Panc1 (cell line): ENCODE results near the gene DPM1. TPM values are rescaled to one million over a fixed set of nuclear protein-coding genes. Genes with fewer than 3 reads are reported as not detected.

Source experiments
- ATAC-seq: fragments of 200-7000 bp; cut with Tn5 transposase; 2 replicates; pipeline ENCODE4 v1.9.1; 2020; ENCODE audit warnings: mild to moderate bottlenecking, moderate library complexity
- BruUV-seq: library from RNA; stranded (reverse); fragments of 400-500 nt; replicated peaks from 2 replicates; lab custom pipeline; 2021; lab: Mats Ljungman, UMichigan
- CTCF ChIA-PET: fragments of 300-600 bp; sonication (Branson Sonifier 250); formaldehyde crosslinking; loops from one replicate; lab custom pipeline; 2022; ENCODE audit warnings: antibody characterized with exemption; lab: Charles Lee
- POLR2A ChIA-PET: fragments of 300-600 bp; sonication (Branson Sonifier 250); formaldehyde crosslinking; loops from one replicate; lab custom pipeline; 2022; ENCODE audit warnings: antibody characterized with exemption; lab: Charles Lee
- DNase-seq: peaks from one replicate; pipeline ENCODE4 v3.0.0-alpha.2; 2010; ENCODE audit warnings: low read depth, low spot score
- H3K27ac ChIP-seq: 2 replicates; pipeline ENCODE4 v1.5.1; 2011; ENCODE audit warnings: mild to moderate bottlenecking, low read length, inconsistent platforms
- H3K27me3 ChIP-seq: fragments of 200-500 bp; sonication (Bioruptor generic); 2 replicates; pipeline ENCODE4 v1.6.0; 2014; ENCODE audit warnings: low read length, inconsistent platforms; ENCODE audit not compliant: control insufficient read depth, insufficient read depth
- H3K36me3 ChIP-seq: fragments of 200-500 bp; sonication (Bioruptor generic); 2 replicates; pipeline ENCODE4 v1.5.1; 2014; ENCODE audit warnings: inconsistent platforms, mild to moderate bottlenecking, low read length, moderate library complexity; ENCODE audit not compliant: control insufficient read depth, insufficient read depth
- H3K4me1 ChIP-seq: 2 replicates; pipeline ENCODE4 v1.5.1; 2011; ENCODE audit warnings: inconsistent platforms, mild to moderate bottlenecking, low read length, moderate library complexity; ENCODE audit not compliant: control insufficient read depth, insufficient read depth
- H3K4me3 ChIP-seq, 2 experiments: 2 replicates each; pipeline ENCODE4 v1.5.1; 2011 to 2012; ENCODE audit warnings: low read depth in 2 of 2, low read length in 2 of 2, mild to moderate bottlenecking in 2 of 2, inconsistent platforms in 1 of 2, moderate library complexity in 1 of 2
- H3K9me3 ChIP-seq: fragments of 200-500 bp; sonication (Bioruptor generic); 2 replicates; pipeline ENCODE4 v1.5.1; 2014; ENCODE audit warnings: low read depth, mild to moderate bottlenecking, inconsistent platforms, low read length, moderate library complexity; ENCODE audit not compliant: control insufficient read depth, insufficient read depth
- CTCF ChIP-seq: fragments of 450-650 bp; IDR thresholded peaks from 2 replicates; pipeline ENCODE4 v1.5.1; 2017; ENCODE audit warnings: mild to moderate bottlenecking
- POLR2AphosphoS5 ChIP-seq: IDR thresholded peaks from 2 replicates; pipeline ENCODE4 v1.6.1; 2012; ENCODE audit warnings: mild to moderate bottlenecking, low read depth, low read length, moderate library complexity
- SIN3A ChIP-seq: IDR thresholded peaks from 2 replicates; pipeline ENCODE4 v1.6.1; 2012; ENCODE audit warnings: low read depth, mild to moderate bottlenecking, low read length, moderate library complexity, borderline replicate concordance; ENCODE audit not compliant: insufficient read depth
- TCF7L2 ChIP-seq: IDR thresholded peaks from 2 replicates; pipeline ENCODE4 v1.6.1; 2011; ENCODE audit warnings: mild to moderate bottlenecking, low read depth, low read length, inconsistent platforms
- in situ Hi-C: cut with HindIII; loops from 2 replicates; pipeline ENCODE4 v1.10.0; 2016; ENCODE audit warnings: low sequenced_read_pairs, low pct_unique_long_range_greater_than_20kb
- intact Hi-C: fragments of 100-400 bp; cut with micrococcal nuclease; formaldehyde crosslinking; loops from one replicate; pipeline ENCODE4 v1.10.0; 2022; ENCODE audit not compliant: unreplicated experiment
- total RNA-seq: library from RNA; stranded (reverse); gene quantifications from one replicate; pipeline ENCODE4 v1.2.1, GENCODE V29; 2021; ENCODE audit not compliant: unreplicated experiment
- TF ChIP-seq, protein P1 (sequence below), 2 experiments: IDR thresholded peaks; 2 replicates each; pipeline ENCODE4 v1.6.1; 2011 to 2012; ENCODE audit warnings: low read depth in 2 of 2, control low read depth in 1 of 2, low read length in 1 of 2, mild to moderate bottlenecking in 1 of 2, moderate library complexity in 1 of 2; ENCODE audit not compliant: insufficient read depth in 1 of 2

DPM1 gene
- total RNA-seq, 1 experiment from 2014 or later, result 50.2 TPM

DNA sequence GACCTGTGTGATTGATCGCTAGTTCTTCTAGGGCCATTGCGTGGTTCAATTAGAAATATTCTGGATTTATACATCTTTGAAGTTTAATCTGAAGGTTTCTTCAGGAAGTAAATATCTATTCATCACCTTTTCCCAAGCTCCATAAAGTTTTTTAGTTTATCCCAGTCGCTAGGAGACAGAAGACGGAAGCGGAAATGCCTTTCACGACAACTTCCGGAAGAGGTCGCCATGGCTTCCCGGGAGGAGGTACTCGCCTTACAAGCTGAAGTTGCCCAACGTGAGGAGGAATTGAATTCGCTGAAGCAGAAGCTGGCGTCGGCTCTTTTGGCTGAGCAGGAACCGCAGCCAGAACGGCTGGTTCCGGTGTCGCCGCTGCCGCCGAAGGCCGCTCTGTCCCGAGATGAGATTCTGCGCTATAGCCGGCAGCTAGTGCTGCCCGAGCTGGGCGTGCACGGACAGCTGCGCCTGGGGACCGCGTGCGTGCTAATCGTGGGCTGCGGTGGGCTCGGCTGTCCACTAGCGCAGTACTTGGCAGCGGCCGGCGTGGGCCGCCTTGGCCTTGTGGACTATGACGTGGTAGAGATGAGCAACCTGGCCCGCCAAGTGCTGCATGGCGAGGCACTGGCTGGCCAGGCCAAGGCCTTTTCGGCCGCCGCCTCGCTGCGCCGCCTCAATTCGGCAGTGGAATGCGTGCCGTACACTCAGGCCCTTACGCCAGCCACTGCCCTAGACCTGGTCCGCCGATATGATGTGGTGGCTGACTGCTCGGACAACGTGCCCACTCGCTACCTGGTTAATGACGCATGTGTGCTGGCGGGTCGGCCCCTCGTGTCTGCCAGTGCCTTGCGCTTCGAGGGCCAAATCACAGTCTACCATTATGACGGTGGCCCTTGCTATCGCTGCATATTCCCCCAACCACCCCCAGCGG is 547 bp upstream of the DPM1 start, which contains the start of gene MOCS3:
Gene MOCS3 (plus strand): TSS at position 204 of the 928 bp plus-strand sequence. CDS start 25 bp downstream, at position 229.
- POLR2A ChIA-PET, result interaction anchor here (0.6 to 1.0 kb wide), 5 partner anchors 12 to 162 kb away, joined by 3 to 7 read pairs (median 4); partner anchors contain the start of gene ADNP
- BruUV-seq, result TSS peak; percentile 93
- H3K36me3 ChIP-seq, result peaks cover 22% of the 10 kb centered on the region
- H3K27ac ChIP-seq, result peak within 1 kb of the TSS; percentile 98
- intact Hi-C loops (no loop called here), in situ Hi-C loops (no loop called here)
- no peaks in the 10 kb centered on the region for H3K27me3 ChIP-seq
- TF ChIP-seq, protein P1, sequence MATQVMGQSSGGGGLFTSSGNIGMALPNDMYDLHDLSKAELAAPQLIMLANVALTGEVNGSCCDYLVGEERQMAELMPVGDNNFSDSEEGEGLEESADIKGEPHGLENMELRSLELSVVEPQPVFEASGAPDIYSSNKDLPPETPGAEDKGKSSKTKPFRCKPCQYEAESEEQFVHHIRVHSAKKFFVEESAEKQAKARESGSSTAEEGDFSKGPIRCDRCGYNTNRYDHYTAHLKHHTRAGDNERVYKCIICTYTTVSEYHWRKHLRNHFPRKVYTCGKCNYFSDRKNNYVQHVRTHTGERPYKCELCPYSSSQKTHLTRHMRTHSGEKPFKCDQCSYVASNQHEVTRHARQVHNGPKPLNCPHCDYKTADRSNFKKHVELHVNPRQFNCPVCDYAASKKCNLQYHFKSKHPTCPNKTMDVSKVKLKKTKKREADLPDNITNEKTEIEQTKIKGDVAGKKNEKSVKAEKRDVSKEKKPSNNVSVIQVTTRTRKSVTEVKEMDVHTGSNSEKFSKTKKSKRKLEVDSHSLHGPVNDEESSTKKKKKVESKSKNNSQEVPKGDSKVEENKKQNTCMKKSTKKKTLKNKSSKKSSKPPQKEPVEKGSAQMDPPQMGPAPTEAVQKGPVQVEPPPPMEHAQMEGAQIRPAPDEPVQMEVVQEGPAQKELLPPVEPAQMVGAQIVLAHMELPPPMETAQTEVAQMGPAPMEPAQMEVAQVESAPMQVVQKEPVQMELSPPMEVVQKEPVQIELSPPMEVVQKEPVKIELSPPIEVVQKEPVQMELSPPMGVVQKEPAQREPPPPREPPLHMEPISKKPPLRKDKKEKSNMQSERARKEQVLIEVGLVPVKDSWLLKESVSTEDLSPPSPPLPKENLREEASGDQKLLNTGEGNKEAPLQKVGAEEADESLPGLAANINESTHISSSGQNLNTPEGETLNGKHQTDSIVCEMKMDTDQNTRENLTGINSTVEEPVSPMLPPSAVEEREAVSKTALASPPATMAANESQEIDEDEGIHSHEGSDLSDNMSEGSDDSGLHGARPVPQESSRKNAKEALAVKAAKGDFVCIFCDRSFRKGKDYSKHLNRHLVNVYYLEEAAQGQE (IDR thresholded peaks at IDR 0.05; ENCODE audit: insufficient read depth in 1 of 2, low read depth in 2 of 2, low read length in 1 of 2), result no peak
- TF ChIP-seq POLR2AphosphoS5 (no peak; the same call in 1 of the 2 replicates), CTCF (no peak), SIN3A (peak; percentile 79; the same call in 1 of the 2 replicates), TCF7L2 (no peak)
- DNase-seq (peak; percentile 93), ATAC-seq (peak; percentile 86)
- peak within 1 kb of the TSS; percentile 92 to 100 for H3K4me3 ChIP-seq
- CTCF ChIA-PET, result interaction anchor here (0.7 kb wide), 1 partner anchor 108 kb away, joined by 3 read pairs; no protein-coding TSS in a partner anchor
- no peaks in the 10 kb centered on the region for H3K9me3 ChIP-seq
- peaks cover 20% of the 10 kb centered on the region for H3K4me1 ChIP-seq

DNA sequence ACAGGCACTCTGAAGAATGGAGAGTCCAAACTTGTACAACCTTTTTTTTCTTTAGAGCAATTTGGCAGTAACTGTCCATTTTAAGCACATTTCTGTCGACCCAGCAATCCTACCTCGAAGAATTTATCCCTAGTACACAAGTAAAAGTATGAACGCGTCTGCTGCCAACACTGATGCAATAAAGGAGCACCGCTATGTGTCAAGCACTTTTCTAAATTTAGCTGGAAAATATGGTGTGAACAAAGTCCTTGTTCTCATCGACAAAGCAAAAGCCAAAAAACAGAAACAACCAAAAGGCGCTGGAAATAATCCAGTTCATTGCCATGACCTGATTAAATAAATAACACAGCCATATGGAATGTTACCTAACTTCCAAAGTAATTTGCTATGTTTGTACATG is 1.1 kb downstream of the DPM1 start:
- TF ChIP-seq CTCF, result no peak
- TF ChIP-seq SIN3A, result no peak
- TF ChIP-seq TCF7L2, result no peak
- no peak for TF ChIP-seq POLR2AphosphoS5
- TF ChIP-seq, protein P1 (IDR thresholded peaks at IDR 0.05; ENCODE audit: insufficient read depth in 1 of 2, low read depth in 2 of 2, low read length in 1 of 2), result no peak
- BruUV-seq, result no TSS peak
- ChIA-PET CTCF (interaction anchor here (0.7 kb wide), 1 partner anchor 30 kb away, joined by 16 read pairs; no protein-coding TSS in a partner anchor), POLR2A (interaction anchor here (0.6 kb wide), 1 partner anchor 384 kb away, joined by 3 read pairs; no protein-coding TSS in a partner anchor)
- DNase-seq (no peak), ATAC-seq (no peak)
- Histone ChIP-seq H3K4me3 (peak overlapping the region; percentile 92 to 100), H3K9me3 (no peaks in the 10 kb centered on the region), H3K4me1 (peaks cover 20% of the 10 kb centered on the region), H3K36me3 (peaks cover 32% of the 10 kb centered on the region), H3K27ac (peak overlapping the region; percentile 98), H3K27me3 (no peaks in the 10 kb centered on the region)
- in situ Hi-C loops, result no loop called here
- intact Hi-C loops, result no loop called here
